ENCODE measurements around the gene MAGEA1.
"Not testable (repeated sequence)": the region's sequence is repeated elsewhere in the genome, so short reads cannot be mapped to it uniquely, and the experiment has no call there.

MAGEA1 gene

GRCh38 chrX:153179131-153179530, at the start of gene MAGEA1:
Gene MAGEA1 (plus strand): TSS chrX:153179284. CDS start chrX:153182390, 3,106 bp downstream.
- TF ChIP-seq, protein P1, sequence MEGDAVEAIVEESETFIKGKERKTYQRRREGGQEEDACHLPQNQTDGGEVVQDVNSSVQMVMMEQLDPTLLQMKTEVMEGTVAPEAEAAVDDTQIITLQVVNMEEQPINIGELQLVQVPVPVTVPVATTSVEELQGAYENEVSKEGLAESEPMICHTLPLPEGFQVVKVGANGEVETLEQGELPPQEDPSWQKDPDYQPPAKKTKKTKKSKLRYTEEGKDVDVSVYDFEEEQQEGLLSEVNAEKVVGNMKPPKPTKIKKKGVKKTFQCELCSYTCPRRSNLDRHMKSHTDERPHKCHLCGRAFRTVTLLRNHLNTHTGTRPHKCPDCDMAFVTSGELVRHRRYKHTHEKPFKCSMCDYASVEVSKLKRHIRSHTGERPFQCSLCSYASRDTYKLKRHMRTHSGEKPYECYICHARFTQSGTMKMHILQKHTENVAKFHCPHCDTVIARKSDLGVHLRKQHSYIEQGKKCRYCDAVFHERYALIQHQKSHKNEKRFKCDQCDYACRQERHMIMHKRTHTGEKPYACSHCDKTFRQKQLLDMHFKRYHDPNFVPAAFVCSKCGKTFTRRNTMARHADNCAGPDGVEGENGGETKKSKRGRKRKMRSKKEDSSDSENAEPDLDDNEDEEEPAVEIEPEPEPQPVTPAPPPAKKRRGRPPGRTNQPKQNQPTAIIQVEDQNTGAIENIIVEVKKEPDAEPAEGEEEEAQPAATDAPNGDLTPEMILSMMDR (conservative IDR thresholded peaks at IDR 0.05; ENCODE audit: low read depth, low read length), result no peak
- no peak for DNase-seq (ENCODE audit: low read depth)

GRCh38 chrX:153132924-153133323, 46.2 kb upstream of the MAGEA1 start:
- not testable (repeated sequence) for DNase-seq (ENCODE audit: low read depth); H3K4me3 ChIP-seq (ENCODE audit: low read length)

More at GRCh38 chrX:153179131-153179530, at the start of gene MAGEA1:
- no peak within 1 kb of the TSS for H3K4me3 ChIP-seq (ENCODE audit: low read length)

DNA sequence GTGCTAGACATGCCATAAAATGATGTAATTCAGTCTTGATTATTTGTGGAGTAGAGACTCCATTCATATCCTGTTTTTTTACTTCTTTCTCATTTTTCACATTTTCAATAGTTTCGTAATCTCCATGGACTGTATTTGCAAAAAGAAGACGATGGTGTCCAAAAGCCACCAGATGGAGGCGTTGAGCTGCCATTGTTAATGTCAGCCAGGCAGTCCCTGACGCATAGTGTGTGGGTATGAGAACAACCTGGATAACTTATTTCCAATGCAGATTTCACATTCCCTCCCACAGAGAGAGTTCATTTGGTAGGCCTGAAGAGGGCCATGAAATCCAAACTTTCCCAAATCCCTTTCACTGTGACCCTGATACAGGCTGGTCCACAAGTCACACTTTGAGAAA, 40.0 kb upstream of the MAGEA1 start:
- DNase-seq (ENCODE audit: low read depth); H3K4me3 ChIP-seq (ENCODE audit: low read length): not testable (repeated sequence)

DNA sequence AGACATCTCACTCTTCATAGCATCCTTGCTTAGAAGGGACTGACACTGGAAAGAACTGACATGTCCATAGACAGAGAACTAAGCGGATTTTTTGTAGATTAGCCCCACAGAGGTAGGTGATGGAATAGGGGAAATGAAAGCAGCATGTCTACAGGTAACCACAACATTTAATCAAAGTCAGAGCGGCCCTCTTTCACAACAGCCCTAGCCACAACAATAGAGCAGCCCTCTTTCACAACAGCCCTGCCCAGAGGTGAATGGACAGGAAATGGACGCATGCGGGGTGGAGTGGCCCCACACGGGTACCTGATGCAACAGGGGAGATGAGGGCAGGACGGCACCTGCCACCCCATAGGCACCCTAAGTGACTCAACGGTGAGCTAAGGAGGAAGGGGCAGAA, 32.8 kb upstream of the MAGEA1 start:
- not testable (repeated sequence) for DNase-seq (ENCODE audit: low read depth); H3K4me3 ChIP-seq (ENCODE audit: low read length)

- no peak for DNase-seq (ENCODE audit: low read depth)
- no peak overlapping the region for H3K4me3 ChIP-seq (ENCODE audit: low read length)
- TF ChIP-seq, protein P1 (conservative IDR thresholded peaks at IDR 0.05; ENCODE audit: low read depth, low read length), result no peak
Measured at GRCh38 chrX:153153516-153153915, 25.6 kb upstream of the MAGEA1 start.

- DNase-seq (ENCODE audit: low read depth), result no peak
- TF ChIP-seq, protein P1 (conservative IDR thresholded peaks at IDR 0.05; ENCODE audit: low read depth, low read length), result no peak
Measured at GRCh38 chrX:153157450-153157849, 21.6 kb upstream of the MAGEA1 start.

DNA sequence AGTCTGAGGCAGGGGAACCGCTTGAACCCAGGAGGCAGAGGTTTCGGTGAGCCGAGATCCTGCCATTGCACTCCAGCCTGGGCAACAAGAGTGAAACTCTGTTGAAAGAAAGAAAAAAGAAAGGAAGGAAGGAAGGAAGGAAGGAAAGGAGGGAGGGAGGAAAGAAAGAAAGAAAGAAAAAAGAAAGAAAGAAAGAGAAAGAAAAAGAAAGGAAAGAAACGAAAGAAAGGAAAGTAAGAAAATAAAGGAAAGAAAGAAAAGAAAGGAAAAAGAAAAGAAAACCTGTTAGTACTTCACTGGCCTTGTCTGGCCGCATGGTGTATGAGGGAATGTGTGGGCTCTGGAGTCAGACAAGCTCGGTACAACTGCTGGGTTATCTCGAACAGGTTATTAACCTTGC, 20.8 kb upstream of the MAGEA1 start:
- H3K4me3 ChIP-seq (ENCODE audit: low read length), result no peak overlapping the region
- TF ChIP-seq, protein P1 (conservative IDR thresholded peaks at IDR 0.05; ENCODE audit: low read depth, low read length), result no peak
- no peak for DNase-seq (ENCODE audit: low read depth)

More at GRCh38 chrX:153157450-153157849, 21.6 kb upstream of the MAGEA1 start:
- no peak overlapping the region for H3K4me3 ChIP-seq (ENCODE audit: low read length)

- no peak overlapping the region for H3K4me3 ChIP-seq (ENCODE audit: low read length)
- no peak for DNase-seq (ENCODE audit: low read depth)
- TF ChIP-seq, protein P1 (conservative IDR thresholded peaks at IDR 0.05; ENCODE audit: low read depth, low read length), result no peak
Measured at GRCh38 chrX:153161952-153162351, 17.1 kb upstream of the MAGEA1 start.

DNA sequence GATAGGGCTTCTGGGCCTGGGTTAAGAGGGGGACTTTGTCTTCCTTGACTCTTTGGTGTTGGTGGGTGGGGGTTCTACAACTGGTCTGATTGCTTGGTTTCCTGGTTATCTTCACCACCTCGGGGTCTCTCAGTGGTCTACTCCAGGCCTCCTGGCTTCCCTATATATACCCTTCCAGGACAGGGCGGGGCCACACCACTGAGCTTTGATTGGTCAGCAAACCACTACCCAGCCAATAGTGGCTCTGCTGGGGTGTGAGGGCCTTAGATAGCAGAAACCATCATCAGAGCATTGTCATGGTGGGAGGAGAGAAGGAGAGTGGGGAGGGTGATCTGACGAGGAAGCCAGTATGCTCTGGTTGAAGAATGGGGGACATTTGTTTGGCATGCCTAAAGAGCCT, 14.4 kb upstream of the MAGEA1 start:
- no peak for DNase-seq (ENCODE audit: low read depth)
- no peak overlapping the region for H3K4me3 ChIP-seq (ENCODE audit: low read length)
- TF ChIP-seq, protein P1 (conservative IDR thresholded peaks at IDR 0.05; ENCODE audit: low read depth, low read length), result no peak

- H3K4me3 ChIP-seq (ENCODE audit: low read length); DNase-seq (ENCODE audit: low read depth): not testable (repeated sequence)
Measured at GRCh38 chrX:153168423-153168822, 10.7 kb upstream of the MAGEA1 start.

All from retinal pigment epithelial cell (primary cell).